ENCODE results near the gene PPARG. TPM values are rescaled to one million over a fixed set of nuclear protein-coding genes. Genes with fewer than 3 reads are reported as not detected.

Gene PPARG
- total RNA-seq, 1 donor from 2014 or later: 14.7 TPM

- no peak overlapping the region for H3K4me3 ChIP-seq (ENCODE audit: low read depth, low read length)
- no peak for DNase-seq (ENCODE audit: low read depth)
- TF ChIP-seq CTCF (conservative IDR thresholded peaks at IDR 0.05; ENCODE audit: low read depth, low read length): no peak
Measured at GRCh38 chr3:12340506-12340905, 51.6 kb downstream of the PPARG start.

DNA sequence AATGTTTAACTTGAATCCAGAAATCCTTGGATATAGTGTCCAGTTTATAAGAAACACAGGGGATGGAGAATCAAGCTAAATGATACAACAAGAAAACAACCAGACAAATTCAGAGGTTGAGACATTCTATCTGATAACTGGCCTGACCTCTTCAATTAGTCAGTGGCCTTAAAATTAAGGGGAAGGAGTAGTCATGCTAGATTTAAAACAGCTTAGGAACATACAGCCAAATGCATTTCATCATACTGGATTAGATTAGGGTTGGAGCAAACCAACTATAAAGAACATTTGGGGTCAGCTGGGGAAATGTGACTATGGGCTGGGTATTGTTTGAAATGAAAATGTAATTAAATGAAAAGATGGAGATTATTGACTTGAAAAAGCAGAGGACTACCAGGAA is 53.3 kb downstream of the PPARG start:
- H3K4me3 ChIP-seq (ENCODE audit: low read depth, low read length): no peak overlapping the region
- DNase-seq (ENCODE audit: low read depth): no peak
- TF ChIP-seq CTCF (conservative IDR thresholded peaks at IDR 0.05; ENCODE audit: low read depth, low read length): no peak

DNA sequence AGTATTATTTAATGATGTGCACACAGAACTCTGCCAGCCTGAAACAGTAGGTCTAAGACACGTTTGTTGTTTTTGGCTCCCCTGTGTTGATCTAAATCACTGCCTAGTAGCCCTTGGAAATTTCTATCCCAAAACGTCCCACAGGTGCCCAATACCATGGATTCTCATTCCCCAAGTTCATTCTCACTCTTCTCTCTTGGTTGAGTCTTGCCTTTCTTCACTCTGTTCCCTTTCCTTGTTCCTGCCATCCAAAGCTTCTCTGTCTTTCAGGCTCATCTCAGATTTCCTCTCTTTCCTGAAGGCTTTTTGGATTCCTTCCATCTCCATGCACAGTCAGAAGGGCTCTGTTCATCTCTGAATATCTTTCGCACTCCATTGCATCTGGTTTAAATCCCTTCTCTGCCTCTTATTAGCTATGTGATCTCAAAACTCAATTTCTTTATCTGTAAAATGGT is 54.2 kb downstream of the PPARG start:
- H3K4me3 ChIP-seq (ENCODE audit: low read depth, low read length): no peak overlapping the region
- DNase-seq (ENCODE audit: low read depth): no peak
- TF ChIP-seq CTCF (conservative IDR thresholded peaks at IDR 0.05; ENCODE audit: low read depth, low read length): no peak

GRCh38 chr3:12345141-12345561 is 56.3 kb downstream of the PPARG start:
- no peak for DNase-seq (ENCODE audit: low read depth)
- H3K4me3 ChIP-seq (ENCODE audit: low read depth, low read length): no peak overlapping the region
- TF ChIP-seq CTCF (conservative IDR thresholded peaks at IDR 0.05; ENCODE audit: low read depth, low read length): no peak

GRCh38 chr3:12345584-12346494 is 57.0 kb downstream of the PPARG start:
- no peak for TF ChIP-seq CTCF (conservative IDR thresholded peaks at IDR 0.05; ENCODE audit: low read depth, low read length)
- no peak for DNase-seq (ENCODE audit: low read depth)
- no peak overlapping the region for H3K4me3 ChIP-seq (ENCODE audit: low read depth, low read length)

GRCh38 chr3:12347301-12347700 is 58.4 kb downstream of the PPARG start:
- DNase-seq (ENCODE audit: low read depth): no peak
- TF ChIP-seq CTCF (conservative IDR thresholded peaks at IDR 0.05; ENCODE audit: low read depth, low read length): no peak

More at GRCh38 chr3:12347301-12347700, 58.4 kb downstream of the PPARG start:
- no peak overlapping the region for H3K4me3 ChIP-seq (ENCODE audit: low read depth, low read length)

All from epithelial cell of proximal tubule (primary cell).